Vagina (tissue), 2 donors: ENCODE data around the gene SDHB.

Experiments
- CTCF ChIP-seq, 3 experiments: fragments of 450-650 bp in 2 of 3; fragments of 200-600 bp in 1 of 3; sonication (generic) in 1 of 3; IDR thresholded peaks; one replicate each; pipeline ENCODE4 v1.5.1; 2017 to 2019; ENCODE audit warnings: antibody characterized with exemption in 3 of 3, mild to moderate bottlenecking in 2 of 3, moderate library complexity in 2 of 3
- POLR2A ChIP-seq, 2 donors: fragments of 450-650 bp; IDR thresholded peaks; one replicate each; pipeline ENCODE4 v1.6.1; 2017; ENCODE audit warnings: antibody characterized with exemption in 2 of 2, mild to moderate bottlenecking in 2 of 2, moderate library complexity in 2 of 2
- POLR2AphosphoS5 ChIP-seq, 2 donors: sonication (generic); formaldehyde crosslinking; IDR thresholded peaks; one replicate each; pipeline ENCODE4 v1.9.0; 2017; ENCODE audit warnings: antibody characterized with exemption in 2 of 2, mild to moderate bottlenecking in 2 of 2, low read depth in 1 of 2; ENCODE audit not compliant: insufficient read depth in 1 of 2

- TF ChIP-seq CTCF (IDR thresholded peaks at IDR 0.05) = no peak
- no peak for TF ChIP-seq POLR2A (IDR thresholded peaks at IDR 0.05)
- TF ChIP-seq POLR2AphosphoS5 (IDR thresholded peaks at IDR 0.05; ENCODE audit: insufficient read depth in 1 of 2, low read depth in 1 of 2) = no peak
These were observed 42.8 kb downstream of the SDHB start for GRCh38 chr1:17011092-17011438.
